GM21423 (cell line): ENCODE results near the gene OPHN1.
A peak's percentile ranks its signal among the peaks of the same experiment; 100 is the strongest.
"Not testable (repeated sequence)": the region's sequence is repeated elsewhere in the genome, so short reads cannot be mapped to it uniquely, and the experiment has no call there.

Experiments
- ATAC-seq: cut with Tn5 transposase; IDR thresholded peaks from one replicate; pipeline ENCODE4 v1.9.1; 2021; ENCODE audit warnings: mild to moderate bottlenecking, moderate library complexity; ENCODE audit not compliant: unreplicated experiment

The OPHN1 gene

DNA sequence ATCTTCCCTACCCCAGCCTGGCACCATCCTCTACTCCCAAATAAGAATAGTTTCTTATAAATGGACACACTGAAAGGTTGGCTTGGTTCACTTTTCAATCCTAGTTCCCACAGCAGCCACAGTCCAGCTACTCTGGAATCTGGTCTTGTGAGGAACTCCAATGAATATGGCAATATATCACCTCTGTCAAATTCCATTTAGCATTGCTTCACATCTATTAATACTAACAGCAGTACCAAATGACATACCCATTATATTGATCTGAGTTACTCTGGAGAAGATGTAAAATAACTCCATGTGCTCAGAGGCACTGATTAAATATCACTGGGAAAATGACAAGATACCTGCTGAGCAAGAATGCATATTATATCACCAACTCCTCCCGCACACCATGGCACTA, 8.6 kb downstream of the OPHN1 start:
- ATAC-seq, result no peak

DNA sequence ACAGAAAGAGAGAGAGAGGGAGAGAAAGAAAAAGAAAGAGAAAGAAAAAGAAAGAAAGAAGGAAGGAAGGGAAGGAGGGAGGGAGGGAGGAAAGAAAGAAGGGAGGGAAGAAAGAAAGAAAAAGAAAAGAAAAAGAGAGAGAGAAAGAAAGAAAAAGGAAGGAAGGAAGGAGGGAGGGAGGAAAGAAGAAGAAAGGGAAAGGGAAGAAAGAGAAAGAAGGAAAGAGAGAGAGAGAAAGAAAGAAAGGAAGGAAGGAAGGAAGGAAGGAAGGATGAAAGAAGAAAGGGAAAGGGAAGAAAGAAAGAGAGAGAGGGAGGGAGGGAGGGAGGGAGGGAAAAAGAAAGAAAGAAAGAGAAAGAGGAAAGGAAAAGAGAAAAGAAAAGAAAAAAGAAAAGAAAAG, 10.8 kb downstream of the OPHN1 start:
- ATAC-seq, result no peak

DNA sequence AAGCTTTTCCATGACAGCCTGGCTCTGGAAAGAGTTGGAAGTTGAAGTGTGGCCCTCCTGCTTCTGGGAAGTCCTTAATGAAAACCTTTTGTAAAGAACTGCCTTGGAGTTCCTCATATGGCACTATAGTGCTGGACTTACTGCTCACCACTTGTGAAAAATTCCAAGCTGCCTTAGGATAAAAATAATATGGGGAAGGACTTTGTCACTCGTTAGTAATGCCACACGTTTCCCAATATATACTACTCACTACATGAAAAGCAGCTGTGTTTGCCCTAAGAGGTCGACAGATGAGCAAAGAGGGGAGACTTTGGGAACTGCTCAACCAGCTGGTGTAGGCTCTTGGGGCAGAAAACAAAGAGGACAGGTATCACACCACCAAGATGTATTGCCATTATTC, 11.7 kb downstream of the OPHN1 start:
- no peak for ATAC-seq

DNA sequence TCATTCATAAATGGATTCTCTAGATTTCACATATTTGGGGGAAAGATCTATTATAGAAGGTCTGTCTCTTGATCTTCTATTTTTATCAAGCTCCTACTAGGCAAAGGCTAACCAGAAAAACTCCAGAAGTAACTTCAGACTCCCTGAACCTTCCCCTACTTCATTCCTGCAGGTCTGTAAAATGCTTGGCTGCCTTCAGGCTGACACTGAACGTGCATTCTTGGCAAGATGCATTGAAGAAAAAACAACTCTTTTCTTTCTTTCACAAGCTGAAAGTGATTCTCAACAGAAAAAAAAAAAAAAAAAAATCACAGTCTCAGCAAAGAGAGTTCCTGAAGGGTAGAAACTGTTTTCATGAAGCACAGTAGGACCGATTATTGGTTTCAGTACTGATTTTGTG, 12.7 kb downstream of the OPHN1 start:
- ATAC-seq, result no peak

GRCh38 chrX:68419975-68420374, 13.3 kb downstream of the OPHN1 start:
- ATAC-seq, result peak; percentile 79

DNA sequence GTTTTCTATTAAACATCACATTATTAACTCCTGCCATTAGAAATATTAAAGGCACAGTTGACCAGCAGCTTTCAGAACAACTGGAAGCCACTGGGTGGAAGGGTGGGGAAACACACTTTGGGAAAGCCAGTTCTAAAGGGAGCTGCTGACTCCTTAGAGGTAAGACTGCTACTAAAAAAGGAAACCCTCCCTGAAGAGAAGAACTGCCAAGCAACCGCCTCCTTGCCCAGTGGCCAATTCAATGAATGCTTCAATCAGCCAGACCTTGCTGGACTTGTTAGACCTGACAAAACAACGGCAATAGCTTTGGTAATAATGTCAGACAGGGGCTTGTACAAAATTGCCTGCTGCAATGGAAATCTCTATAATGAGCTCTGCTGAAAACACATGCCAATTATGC, 15.6 kb downstream of the OPHN1 start:
- ATAC-seq, result no peak

GRCh38 chrX:68416592-68416991, 16.7 kb downstream of the OPHN1 start:
- no peak for ATAC-seq

- no peak for ATAC-seq
These were observed 18.0 kb downstream of the OPHN1 start for GRCh38 chrX:68415316-68415715.

- no peak for ATAC-seq
These were observed 20.0 kb downstream of the OPHN1 start for GRCh38 chrX:68413254-68413653.

DNA sequence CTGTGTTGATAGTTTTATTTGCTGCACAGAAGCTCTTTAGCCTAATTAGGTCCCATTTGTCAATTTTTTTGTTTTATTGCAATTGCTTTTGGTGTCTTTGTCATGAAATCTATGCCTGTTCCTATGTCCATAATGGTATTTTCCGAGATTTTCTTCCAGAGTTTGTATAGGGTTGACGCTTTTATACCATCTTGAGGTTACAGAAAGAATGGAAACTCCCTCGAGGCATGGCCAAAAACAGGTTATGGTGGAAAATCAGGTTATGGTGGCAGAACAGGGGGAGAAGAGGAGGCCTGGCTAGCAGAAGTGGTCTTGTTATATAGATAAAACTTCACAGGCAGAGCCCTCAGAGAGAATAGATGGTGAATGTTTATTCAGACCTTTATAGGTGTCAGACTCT, 21.6 kb downstream of the OPHN1 start:
- ATAC-seq, result no peak

- no peak for ATAC-seq
These were observed 24.1 kb downstream of the OPHN1 start for GRCh38 chrX:68409194-68409593.

- no peak for ATAC-seq
These were observed 29.8 kb downstream of the OPHN1 start for GRCh38 chrX:68403522-68403921.

DNA sequence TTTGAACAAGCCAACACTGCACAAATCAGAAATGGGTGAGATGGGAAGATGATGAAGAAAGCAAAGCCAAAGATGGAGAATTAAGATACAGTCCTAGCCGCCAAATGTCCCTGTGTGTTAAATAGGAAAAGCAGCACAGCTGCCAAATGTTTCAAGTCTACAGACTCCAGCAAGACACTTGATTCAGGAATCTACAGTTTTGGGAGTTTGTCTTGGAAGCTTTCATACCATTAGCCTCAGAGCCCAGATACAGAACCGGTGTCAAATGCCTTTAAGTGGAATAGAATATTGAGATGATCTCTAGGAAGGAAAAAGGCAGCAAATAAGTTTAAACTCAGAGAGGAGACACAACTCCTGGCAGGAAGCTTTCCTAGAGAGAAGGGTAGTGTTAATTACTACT, 30.3 kb downstream of the OPHN1 start:
- ATAC-seq, result no peak

GRCh38 chrX:68402094-68402493, 31.2 kb downstream of the OPHN1 start:
- no peak for ATAC-seq

- ATAC-seq, result no peak
These were observed 35.0 kb downstream of the OPHN1 start for GRCh38 chrX:68398291-68398690.

DNA sequence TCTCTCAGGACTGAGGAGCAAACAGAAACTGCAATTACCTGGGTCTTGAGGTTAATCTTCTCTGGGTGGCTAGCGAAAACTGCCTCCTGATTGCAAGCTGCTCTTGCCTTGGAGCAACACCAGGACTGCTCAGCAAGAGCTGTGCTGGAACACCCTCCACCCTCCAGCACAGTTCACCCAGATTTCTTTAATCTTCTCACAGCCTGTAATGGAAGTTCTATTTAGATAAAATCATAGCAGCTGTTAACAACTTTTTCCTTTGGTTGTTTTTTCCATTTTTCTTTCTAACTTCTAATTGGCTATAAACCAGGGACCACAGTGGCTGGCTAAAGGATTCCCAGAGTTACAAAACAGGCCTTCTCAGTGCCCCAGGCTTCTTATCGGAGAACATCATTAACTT, 36.3 kb downstream of the OPHN1 start:
- ATAC-seq, result no peak

GRCh38 chrX:68389419-68389960, 43.8 kb downstream of the OPHN1 start:
- ATAC-seq, result not testable (repeated sequence)

DNA sequence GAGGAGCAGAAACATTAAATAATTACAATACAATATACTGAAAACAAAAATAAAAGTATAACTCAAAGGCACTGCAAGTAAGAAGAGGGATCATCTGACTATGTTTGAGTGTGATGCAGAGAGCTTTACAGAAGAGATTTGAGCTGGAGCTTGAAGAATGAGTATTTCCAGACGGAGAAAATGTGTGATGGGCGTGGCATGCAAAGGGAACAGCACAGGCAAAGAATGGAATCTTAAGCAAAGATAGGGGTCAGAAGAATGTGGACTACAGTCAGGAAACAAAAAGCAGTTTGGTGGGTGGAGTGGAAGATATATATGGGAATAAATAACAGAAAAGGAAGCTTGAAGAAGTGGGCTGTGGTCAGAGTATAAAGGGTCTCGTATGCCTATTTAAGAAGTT, 45.5 kb downstream of the OPHN1 start:
- no peak for ATAC-seq

- no peak for ATAC-seq
These were observed 49.8 kb downstream of the OPHN1 start for GRCh38 chrX:68383540-68383939.

DNA sequence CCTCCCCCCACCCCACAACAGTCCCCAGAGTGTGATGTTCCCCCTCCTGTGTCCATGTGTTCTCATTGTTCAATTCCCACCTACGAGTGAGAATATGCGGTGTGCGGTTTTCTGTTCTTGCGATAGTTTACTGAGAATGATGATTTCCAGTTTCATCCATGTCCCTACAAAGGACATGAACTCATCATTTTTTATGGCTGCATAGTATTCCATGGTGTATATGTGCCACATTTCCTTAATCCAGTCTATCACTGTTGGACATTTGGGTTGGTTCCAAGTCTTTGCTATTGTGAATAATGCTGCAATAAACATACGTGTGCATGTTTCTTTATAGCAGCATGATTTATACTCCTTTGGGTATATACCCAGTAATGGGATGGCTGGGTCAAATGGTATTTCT, 55.7 kb downstream of the OPHN1 start:
- not testable (repeated sequence) for ATAC-seq

DNA sequence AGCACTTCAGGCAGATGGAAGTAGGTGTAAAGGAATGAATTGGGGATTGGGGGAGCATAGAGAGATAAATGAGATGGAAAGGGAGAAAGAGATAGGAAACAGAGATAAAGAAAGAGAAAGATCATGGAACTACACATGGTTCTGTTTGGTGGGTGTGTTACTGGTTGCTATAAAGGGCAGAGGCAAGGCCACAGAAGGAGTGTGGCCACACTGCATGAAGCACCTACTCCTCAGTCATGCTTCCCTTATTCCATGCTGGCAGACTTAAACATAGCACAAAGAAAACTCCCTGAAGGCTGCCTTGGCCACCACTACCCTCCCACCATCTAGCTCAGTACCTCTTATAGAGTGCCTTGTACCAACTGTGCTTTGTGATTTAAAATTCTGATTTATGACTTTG, 56.9 kb downstream of the OPHN1 start:
- no peak for ATAC-seq

DNA sequence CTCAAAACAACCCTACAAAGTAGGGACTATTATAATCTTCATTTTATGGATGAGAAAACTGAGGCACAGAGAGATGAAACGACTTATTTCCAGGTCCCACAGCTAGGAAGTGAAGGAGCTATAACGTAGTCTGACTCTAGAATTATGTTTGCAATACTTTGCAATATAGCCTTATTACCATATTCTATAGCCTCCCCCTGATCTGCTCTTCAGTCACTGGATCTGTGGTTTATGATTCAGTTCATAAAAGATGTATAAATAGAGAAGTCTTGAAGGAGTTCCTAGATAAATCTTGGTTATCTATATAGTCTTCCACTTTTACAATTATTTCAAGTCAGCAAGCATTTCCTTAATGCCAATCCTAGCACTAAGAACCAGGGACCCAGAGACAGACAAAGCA, 57.5 kb downstream of the OPHN1 start:
- ATAC-seq, result no peak

DNA sequence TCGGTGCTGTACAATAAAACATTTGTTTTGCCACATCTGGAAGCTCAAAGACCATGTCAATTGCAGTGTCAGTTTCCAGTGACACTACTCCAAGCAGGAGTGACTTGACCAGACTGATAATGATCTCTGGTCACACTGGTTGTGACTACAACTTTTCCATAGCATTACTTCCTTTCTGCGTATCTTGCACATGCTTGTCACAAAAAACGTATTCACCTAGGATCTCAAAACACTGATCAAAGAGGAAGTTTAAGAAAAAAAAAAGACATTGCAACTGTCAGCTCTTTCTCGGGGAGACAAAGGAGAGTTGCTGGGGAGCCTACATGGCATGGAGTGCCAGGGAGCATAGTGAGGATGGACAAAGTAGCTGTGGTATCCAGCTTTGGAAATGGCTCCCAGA, 60.6 kb downstream of the OPHN1 start:
- no peak for ATAC-seq

DNA sequence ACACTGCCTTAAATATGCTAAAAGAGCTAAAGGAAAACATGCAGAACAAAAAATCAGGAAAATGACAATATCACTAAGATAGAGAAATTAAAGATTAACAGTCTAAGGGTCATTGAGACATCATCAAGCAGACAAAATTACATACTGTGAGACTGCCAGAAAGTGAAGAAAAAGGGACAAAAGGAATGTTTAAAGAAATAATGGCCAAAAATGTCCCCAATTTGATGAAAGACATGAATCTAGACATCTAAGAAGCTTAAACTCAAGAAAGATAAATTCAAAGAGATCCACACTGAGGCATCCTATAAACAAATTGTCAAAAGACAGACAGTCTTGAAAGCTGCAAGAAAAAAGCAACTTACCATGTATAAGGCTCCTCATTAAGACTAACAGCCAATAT, 63.7 kb downstream of the OPHN1 start:
- no peak for ATAC-seq
